Measurements from ENCODE around the gene ZNF646. TPM values are rescaled to one million over a fixed set of nuclear protein-coding genes. Genes with fewer than 3 reads are reported as not detected.

ZNF646 gene
- total and polyA plus RNA-seq, 8 donors, result 3.9 to 12.6 (median 7.0) TPM

GRCh38 chr16:31080035-31080629 lies 5.9 kb downstream of the ZNF646 start:
- TF ChIP-seq CTCF (IDR thresholded peaks at IDR 0.05), result no peak
- DNase-seq (peak in 2 of 6 donors; percentile 39 to 72), FAIRE-seq (no peak), ATAC-seq (no peak)
- 94 to 96% methylated on average over 40 of the region's 40 CpGs for WGBS, 2 donors
- no peak overlapping the region for H3K4me3 ChIP-seq
- no peaks in the 10 kb centered on the region for H3K27me3 ChIP-seq
- intact Hi-C loops (cut with DNase I), result loop anchor here in 1 of 3 donors (10.0 kb wide), 1 partner anchor 95 kb away; the partner anchor contains the start of gene HSD3B7
- no peaks in the 10 kb centered on the region for H3K9me3 ChIP-seq
- H3K36me3 ChIP-seq, result peaks cover 0 to 45% (median 24%) of the 10 kb centered on the region in 3 donors
- H3K4me1 ChIP-seq, result peaks cover 0 to 2% (median 0%) of the 10 kb centered on the region in 3 donors
- H3K27ac ChIP-seq, result no peak overlapping the region

GRCh38 chr16:31080756-31081419 lies 6.7 kb downstream of the ZNF646 start:
- Histone ChIP-seq H3K4me3 (no peak overlapping the region), H3K27me3 (no peaks in the 10 kb centered on the region), H3K36me3 (peaks cover 0 to 45% (median 24%) of the 10 kb centered on the region in 3 donors), H3K27ac (no peak overlapping the region), H3K9me3 (no peaks in the 10 kb centered on the region), H3K4me1 (no peaks in the 10 kb centered on the region)
- no peak for ATAC-seq
- no peak for TF ChIP-seq CTCF (IDR thresholded peaks at IDR 0.05)
- DNase-seq, result peak in 1 of 6 donors; percentile 9
- 94 to 96% methylated on average over 13 of the region's 13 CpGs for WGBS, 2 donors
- FAIRE-seq, result no peak
- intact Hi-C loops (cut with DNase I), result loop anchor here in 1 of 3 donors (10.0 kb wide), 1 partner anchor 96 kb away; the partner anchor contains the start of gene HSD3B7

- Histone ChIP-seq H3K27ac (no peak overlapping the region), H3K36me3 (peaks cover 0 to 42% (median 24%) of the 10 kb centered on the region in 3 donors), H3K27me3 (no peaks in the 10 kb centered on the region), H3K9me3 (no peaks in the 10 kb centered on the region), H3K4me1 (no peaks in the 10 kb centered on the region), H3K4me3 (no peak overlapping the region)
- intact Hi-C loops (cut with DNase I), result loop anchor here in 1 of 3 donors (10.0 kb wide), 1 partner anchor 97 kb away; the partner anchor contains the start of gene HSD3B7
- FAIRE-seq (no peak), ATAC-seq (no peak), DNase-seq (peak in 2 of 6 donors; percentile 15 to 35)
- no peak for TF ChIP-seq CTCF (IDR thresholded peaks at IDR 0.05)
- 83 to 90% methylated on average over 26 of the region's 26 CpGs for WGBS, 2 donors
Measured at GRCh38 chr16:31081428-31082351, 7.5 kb downstream of the ZNF646 start.

GRCh38 chr16:31082368-31083045 lies 8.3 kb downstream of the ZNF646 start:
- DNase-seq (peak in 1 of 6 donors; percentile 8), ATAC-seq (no peak), FAIRE-seq (no peak)
- Histone ChIP-seq H3K4me3 (no peak overlapping the region), H3K36me3 (peaks cover 0 to 33% (median 19%) of the 10 kb centered on the region in 3 donors), H3K27me3 (no peaks in the 10 kb centered on the region), H3K27ac (no peak overlapping the region), H3K4me1 (no peaks in the 10 kb centered on the region), H3K9me3 (no peaks in the 10 kb centered on the region)
- WGBS, 2 donors, result 75 to 82% methylated on average over 14 of the region's 14 CpGs
- no peak for TF ChIP-seq CTCF (IDR thresholded peaks at IDR 0.05)
- intact Hi-C loops (cut with DNase I), result loop anchor here in 1 of 3 donors (10.0 kb wide), 1 partner anchor 98 kb away; the partner anchor contains the start of gene HSD3B7
